CD4-positive, alpha-beta T cell treated with Interleukin-17A for 1 hour (primary cell): ENCODE measurements around the gene CTU2.

Source experiments
- DNase-seq: peaks from one replicate; pipeline ENCODE4 v3.0.0-alpha.2; 2020

The CTU2 gene

DNA sequence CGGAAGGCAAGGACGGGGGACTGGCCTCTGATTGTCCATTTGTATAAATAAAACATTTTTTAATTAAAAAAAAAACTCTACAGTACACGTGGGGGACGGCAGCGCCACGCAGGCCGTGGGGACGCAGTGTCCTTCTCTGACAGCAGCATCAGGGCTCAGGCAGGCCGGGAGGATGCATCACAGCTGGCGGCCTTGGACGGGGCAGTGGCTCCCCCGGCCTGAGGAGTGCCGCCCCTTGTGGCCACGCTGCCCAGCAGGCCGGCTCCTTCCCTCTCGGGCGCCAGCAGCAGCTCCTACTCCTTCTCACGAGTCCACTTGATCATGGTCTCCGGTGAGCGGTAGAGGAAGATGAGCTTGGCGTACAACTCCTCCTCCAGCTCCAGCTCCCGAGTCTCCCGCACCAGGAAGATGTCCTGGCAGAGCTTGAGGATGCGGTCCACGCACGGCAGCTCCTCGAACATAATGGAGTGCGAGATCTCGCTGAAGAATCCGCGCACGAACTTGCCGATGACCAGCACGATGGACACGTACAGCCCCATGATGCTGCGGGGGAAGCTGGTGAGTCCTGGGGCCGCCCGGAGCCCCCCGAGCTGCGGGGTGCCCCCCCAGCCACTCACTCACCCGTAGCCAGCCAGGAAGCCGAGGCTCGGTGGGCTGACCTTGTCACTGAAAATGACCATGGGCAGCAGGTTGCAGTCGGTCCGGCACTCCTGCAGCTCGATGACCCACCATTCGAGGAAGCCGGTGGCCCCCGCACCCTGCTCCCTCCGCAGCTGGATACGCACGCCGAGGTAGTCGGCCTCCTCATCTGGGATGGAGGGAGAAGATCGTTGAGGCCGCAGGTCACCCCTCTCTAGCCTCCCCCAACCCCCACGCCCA lies 9.2 kb downstream of the CTU2 start:
- no peak for DNase-seq

DNA sequence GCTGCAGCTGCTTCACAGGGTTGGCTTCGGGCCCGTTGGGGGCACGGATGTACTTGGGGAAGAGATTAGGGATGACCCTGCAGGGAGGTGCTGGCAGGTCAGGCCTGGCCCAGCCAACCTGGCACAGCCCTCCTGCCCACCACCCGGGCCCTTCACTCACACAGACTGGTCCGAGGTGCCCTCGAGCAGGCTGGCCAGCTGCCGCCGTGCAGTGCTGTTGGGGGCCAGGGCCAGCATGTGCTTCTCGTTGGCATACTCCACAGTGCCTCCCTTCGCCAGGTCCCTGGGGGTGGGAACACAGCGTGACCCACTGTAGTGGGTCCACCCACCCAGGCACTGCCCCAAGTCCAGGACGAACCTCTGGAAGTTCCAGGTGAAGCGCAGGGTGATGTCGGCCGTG lies 9.9 kb downstream of the CTU2 start:
- no peak for DNase-seq

DNA sequence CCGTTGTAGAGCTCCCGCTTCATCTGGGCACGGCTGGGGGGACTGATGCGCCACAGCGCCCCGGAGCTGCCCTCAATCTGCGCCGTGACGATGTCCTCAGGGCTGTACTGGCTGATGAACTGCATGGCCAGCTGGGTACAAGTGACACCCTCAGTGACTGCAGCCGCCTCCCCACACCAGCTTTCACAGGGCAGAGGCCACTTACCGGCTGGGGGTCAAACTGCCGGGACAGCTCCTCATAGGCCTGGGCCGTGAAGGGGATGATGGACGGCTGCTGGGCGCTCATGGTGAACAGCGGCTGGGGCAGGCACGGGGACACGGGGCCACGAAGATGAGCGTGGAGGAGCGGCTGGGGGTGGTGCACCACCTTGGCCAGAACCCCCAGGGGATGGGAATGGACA lies 10.3 kb downstream of the CTU2 start:
- DNase-seq = no peak

DNA sequence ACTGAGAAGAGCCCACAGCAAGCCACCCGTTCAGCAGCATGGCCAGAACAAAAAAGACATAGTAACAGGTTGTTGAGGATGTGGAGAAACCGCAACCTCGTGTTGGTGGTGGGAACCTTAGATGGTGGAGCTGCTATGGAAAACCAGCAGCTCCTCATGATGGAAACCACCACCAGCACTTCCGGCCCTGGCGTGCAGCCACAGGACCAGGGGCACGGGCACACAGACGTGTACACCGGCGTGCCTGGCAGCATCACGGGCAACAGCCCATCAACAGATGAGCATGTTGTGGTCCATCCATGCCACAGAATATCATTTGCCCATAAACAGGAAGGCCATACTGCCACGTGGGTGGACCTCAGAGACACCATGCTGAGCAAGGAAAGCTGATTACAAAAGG lies 11.9 kb downstream of the CTU2 start:
- DNase-seq = no peak

DNA sequence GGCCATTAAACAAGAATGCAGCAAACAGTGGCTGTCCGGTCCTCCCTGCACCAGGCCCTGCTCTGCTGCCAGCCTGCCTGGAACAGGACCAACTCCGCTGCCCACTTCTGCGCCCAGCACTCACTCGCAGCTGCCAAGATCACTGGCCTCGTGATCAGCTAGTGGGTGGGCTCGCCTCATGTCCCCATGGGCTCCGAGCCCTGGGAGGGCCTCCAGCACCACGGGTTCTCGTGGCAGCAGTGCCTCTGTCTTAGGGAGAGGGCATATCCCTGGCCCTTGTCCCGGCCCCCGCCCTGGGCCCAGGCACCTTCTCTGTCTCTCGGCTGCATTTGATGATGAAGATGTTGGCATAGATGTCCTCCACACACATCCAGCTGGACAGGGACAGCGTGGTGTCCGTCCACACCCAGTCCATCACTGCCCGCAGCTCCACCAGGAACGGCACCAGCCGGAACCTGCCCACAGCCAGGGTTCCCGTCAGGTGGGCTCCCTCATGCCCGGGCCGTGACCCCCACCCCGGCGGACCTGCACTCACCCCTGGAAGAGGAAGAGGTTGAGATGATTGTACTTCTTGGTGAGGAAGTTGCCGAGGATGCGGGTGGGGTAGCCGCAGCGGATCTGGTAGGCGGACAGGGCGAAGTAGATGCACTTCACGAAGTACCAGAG lies 13.1 kb downstream of the CTU2 start:
- DNase-seq = no peak

DNA sequence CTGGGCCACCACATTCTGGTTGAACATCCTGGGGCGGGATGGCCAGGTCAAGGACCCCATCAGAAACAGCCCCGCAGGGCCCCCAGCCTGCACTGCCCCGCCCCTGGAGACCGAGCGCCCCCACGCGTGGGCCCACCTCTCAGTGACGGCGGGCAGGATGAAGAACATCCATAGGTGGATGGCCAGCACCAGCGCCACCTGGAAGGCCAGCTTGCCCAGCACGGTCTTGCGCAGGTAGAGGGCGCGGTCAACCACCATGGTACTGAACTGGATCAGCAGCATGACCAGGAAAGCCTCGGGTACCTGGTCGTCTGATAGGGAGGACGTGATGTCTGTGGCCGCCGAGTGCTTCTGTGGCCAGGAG lies 13.6 kb downstream of the CTU2 start:
- no peak for DNase-seq

DNA sequence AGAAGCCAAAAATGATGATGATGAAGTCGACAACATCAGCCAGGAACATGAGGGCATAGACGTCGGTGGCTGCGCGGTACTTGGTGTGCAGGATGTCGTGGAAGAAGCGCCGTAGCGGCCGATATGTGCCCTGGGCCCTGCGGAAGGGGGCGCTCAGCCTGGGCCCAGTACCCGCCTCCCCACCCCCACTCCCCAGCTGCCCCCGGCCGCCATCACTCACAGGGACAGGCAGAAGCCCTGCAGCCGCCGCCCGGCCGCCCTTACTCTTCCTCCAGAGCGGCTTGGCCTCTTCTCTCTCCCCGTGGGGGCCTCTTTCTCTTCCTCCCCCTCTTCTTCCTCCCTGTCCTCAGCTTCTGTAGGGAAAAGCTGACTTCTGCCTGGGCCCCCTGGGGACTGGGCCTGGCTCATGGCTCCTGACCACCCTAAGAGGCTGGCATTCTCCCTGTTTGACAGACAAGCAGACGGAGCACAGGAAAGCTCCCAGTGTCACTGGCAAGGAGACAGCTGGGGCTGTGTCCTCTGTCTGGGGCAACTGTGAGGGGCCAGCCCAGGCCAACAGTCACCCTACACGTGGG lies 14.2 kb downstream of the CTU2 start:
- no peak for DNase-seq

DNA sequence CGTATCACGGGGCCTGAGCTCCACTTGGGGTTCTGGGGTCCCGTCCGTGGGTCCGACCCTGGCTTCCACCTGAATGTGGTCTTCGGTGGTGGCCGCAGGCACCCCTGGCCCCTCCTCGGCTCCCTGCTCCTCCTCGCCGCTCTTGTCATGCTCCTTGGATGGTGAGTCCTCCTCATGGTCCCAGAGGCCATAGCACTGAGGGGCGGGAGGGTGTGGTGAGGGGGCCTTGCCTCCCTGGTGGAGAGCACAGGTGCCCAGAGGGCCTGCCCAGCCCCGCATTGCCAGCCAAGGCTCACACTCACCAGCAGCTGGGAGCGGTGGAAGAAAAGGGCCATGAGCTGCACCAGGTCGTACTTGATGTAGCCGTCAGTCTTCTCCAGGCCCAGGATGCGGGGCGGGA lies 14.9 kb downstream of the CTU2 start:
- no peak for DNase-seq

DNA sequence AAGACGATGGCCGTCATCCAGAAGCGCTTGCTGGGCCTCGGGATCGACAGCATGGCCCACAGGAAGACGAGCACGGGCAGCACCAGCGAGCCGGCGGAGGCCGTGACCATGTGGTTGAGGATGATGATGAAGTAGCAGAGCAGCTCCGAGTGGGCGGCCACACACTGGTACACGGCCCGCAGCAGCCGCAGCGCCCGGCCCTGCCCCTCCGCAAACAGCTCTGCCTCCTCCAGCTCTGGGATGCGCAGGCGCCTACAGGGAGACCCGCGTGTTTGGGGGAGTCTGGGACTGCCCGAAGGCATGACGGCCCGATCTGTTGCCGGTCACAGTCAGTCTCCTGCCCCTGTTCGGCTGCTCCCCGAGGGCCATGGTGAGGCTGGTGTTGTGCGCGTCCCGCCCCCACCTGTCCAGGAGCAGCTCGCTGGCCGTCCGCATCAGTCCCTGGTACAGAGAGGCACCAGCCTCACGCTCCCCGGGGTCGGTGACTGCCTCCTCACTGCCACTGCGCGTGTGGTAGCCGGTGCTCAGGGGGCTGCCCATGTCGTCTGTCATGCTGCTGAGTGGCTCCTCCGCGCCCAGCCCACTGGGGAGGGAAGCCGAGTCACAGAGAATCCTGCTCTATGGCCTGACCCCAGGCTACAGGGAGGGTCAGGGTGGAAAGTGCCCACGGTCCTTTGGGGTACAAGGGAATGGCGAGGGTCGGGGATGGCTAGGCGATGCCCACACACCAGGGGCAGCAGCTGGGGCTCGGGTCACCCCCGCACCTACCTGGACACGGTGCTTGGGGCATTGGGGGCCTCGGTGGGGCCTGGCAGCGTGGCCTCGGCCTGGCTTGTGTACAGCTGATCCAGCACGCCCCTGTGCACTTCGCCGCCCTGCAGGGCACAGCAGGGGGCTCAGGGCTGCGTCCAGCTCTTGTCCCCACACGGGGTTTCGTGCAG lies 15.8 kb downstream of the CTU2 start:
- no peak for DNase-seq

DNA sequence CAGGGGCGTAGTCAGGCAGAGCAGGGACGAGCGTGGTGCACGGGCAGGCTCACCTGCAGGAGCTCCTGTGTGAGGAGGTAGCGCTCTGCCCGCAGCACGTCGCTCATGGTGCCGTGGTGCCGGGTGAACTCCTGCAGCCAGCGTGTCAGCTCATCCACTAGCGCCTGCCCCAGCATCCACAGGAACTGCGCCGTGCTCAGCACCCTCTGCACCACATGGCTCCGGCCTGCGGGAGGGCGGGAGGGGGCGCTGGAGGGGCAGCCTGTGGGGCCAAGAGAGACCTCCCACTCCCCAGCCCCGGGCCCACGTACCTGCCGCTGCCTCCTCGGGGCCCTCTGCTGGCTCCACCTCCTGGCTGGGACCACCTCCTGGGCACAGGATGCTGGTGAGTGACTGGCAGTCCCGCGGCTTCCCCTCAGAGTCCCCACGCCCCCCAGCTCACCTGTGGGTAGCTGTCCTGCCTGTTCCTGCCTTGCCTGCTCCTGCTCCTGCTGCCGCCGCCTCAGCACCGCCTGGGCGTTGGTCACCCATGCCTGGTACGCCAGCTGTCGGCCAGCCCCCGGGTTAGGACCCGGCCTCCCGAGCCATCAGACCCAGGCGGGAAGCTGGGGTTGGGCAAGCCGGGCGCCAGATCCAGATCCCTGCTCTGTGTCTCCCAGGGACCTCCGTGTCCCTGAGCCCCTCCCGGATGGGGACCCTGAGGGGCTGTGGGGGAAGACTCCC lies 16.6 kb downstream of the CTU2 start:
- no peak for DNase-seq

DNA sequence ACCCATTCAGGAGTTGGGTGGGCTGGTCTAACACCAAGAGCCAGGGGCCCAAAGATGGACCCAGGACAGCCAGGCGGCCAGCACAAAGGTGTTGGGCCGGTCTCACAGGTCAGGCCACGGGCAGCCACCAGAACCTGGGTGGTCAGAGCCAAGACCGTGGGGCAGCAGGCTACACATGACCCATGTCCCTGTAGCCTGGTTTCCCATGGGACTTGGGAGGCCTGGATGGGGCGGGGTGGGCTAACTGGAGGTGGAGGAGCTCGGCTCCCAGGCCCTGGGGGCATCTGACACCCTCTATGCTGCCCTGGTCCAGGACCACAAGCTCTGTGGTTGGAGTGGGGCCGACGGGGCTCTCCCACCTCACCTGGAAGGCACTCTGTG lies 17.2 kb downstream of the CTU2 start:
- DNase-seq = no peak

DNA sequence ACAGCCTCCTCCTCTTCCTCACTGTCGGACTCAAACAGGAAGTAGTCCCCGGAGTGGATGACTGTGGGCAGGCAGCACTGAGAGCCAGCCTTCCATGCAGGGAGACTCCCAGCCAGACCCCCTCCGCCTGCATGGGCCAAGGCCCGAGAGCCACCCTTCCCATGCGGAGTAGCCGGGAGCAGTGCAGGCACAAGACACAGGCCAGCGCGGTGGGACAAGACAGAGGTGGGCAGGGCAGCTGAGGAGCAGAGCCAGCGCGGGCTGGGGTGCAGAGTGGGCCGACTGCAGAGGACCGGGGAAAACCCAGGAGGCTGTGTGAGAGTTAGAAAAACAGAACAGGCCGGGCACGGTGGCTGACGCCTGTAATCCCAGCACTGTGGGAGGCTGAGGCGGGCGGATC lies 17.6 kb downstream of the CTU2 start:
- DNase-seq = no peak

DNA sequence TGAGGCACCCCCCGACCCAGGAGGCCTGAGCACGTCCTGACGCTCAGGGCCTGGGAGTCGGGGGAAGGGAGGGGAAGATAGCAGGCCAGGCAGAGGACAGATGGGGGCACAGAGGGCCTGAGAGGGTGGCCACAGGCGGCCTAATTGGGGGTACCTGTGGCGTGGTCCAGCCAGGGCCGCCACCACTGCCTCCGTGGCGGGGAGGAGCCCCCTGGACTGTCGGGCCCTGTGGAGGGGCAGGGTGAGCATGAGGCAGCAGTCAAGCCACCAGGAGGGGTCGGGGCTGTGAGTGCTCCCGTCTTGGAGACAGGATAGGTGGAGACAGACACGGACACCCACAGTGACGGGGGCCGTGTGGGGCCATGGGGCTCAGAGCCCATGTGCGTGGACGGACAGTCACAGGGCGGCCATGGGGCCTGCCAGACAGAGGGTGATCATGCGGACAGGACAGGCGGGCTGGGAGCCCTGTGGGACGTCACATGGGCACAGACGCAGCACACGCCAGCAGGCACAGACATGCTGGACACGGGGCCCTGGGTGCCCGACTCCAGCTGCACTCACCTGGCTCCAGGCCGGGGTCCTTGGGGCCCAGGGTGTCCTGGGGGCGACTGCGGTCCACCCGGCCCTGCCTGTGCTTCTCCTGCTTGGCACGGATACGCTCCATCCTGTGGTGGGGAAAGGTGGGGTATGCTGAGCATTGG lies 18.7 kb downstream of the CTU2 start:
- no peak for DNase-seq

DNA sequence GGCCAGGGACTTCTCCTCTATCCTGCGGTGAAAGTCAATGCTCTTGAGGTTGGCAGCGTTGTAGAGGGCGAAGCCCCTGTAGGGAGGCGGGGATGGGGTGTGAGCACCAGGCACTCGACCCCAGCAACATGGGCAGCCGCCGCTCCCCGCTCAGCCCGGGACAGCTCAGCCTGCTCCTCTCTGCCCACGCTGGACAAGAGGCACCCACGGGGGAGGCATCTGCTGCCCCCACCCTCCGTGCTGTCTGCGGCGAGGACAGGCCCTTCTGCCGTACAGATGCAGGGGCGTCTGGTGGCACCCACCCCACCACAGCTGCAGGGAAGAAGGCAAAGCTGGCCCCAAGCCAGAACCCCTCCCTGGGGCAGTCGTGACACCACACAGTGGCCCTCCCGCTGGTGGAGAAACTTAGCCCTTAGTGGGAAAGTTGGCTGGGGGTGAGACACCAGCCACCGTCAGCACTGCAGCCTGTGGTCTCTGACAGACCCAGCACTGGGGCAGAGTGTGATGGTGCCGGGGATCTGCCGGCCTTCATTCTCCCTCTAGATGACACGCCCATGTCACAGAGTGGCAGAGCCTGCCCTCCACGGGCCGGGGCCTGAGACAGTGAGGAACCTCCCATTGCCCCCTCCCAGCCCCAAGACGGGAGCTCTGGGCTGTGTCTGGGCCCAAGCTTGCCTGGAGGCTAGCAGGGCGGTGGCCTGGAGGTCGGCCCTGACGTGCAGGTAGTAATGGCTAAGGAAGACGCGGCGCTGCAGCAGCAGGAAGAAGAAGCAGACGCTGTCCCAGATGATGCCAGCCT lies 19.5 kb downstream of the CTU2 start:
- DNase-seq = no peak

DNA sequence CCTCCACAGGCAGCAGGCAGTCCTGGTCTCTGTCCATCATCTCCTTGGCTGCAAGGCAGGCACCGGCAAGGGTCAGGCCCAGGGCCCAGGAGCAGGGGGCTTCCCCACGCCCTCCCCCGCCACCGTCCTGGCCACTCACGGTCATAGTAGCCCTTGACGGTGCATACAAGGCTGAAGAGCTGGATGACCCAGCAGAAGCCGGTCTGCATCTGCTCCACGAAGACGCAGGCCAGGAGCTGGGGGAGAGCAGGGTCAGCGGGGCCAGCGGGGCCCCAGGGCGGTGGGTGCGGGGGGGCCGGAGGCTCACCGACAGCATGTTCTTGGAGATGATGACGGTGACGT lies 20.1 kb downstream of the CTU2 start:
- no peak for DNase-seq

DNA sequence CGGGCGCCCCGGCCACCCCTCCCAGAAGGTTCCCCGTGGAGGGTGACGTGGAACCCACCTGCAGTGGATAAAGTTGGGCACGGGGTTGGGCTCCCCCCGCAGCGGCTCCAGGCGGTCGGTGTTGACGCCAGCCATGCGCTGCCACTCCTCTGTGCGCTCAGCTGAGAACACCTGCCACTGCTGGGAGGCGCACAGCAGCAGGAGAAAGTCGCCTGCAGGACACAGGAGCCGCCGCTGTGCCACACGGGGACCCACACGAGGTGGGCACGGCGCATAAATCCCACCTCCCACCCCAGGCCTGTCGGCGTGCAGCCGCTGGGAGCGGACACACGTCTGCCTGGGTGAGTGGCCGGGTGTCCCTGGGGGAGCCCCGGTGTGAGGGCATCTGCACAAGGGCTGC lies 20.7 kb downstream of the CTU2 start:
- DNase-seq = no peak

DNA sequence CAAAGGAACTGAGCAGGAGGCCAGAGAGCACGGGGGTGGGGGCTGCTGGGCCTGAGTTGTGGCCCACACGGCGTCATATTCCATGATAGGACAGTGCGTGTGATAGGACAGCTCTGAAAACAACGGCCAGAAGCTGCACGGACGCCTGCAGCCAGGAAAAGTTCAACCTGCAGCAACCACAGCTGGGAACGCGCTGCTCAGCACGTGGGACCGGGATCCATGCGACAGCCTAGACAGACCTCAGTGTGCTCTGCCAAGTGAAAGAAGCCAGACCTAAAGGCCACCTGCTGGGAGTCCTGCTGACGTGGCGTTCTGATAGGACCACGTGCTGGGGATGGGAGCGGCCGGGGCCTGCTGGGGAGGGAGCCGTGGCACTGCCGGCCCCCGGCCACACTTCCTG lies 21.6 kb downstream of the CTU2 start:
- no peak for DNase-seq

DNA sequence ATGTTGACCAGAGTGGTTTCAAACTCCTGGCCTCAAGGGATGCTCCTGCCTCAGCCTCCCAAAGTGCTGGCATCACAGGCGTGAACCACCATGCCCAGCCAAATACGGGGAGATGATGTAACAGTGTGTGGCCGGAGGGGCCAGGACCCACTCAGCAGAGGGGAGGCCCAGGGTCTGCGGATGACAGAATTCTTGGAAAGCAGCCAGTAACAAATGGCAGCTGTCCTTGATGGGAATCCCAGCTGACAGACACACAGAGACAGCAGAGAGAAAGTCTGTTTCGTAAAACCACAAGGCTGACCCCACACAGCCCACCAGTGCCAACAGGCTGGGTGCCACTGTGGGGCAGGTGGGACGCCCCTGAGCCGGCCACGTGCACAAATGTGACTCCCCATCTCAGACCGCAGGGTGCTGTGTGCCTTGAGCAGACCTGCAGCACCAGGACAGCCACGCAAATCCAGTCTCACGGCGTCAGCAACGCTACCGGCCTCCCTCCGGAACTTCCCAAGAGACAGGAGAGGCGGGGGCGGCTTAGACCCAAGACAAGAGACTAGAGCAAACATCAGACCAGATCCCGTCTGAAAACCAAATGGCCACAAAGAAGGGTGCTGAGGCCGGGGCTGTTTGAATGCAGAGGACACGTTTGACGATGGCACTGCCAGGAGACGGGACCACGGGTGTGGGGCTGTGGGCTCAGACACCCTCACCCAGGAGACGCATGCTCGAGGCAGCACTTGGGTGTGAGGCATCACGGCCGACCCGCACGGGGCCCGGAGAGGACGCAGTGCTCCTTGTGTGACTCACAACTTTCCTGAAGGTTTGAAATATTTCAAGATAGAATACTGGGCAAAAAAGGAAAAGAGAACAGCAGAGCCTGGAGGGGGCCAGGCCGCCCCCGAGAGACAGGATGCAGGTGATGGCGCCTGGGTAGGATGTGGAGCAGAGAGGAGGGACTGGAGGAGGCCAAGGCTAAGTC lies 24.6 kb downstream of the CTU2 start:
- no peak for DNase-seq

DNA sequence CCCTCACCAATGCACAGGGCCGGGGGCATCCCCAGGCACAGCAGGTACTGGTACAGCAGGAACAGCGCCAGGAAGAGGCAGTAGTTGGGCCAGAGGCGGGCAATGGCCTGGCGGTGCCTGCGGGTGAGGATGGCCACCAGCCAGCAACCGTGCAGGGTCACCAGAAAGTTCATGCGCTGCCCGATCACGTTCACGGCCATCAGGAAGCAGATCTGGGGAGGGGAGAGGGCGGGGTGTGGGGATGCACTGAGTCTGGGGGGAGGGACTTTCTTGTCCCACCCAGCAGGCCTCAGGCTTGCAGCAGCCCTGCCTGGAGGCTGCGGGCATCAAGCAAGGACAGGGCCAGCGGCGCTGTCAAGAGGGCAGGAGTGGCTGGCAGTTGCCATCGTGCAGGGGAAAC lies 25.4 kb downstream of the CTU2 start:
- no peak for DNase-seq
